ENCODE measurements around the gene KRTAP19-8.

The KRTAP19-8 gene

GRCh38 chr21:31030367-31031106, 7.7 kb downstream of the KRTAP19-8 start:
- DNase-seq (ENCODE audit: low spot score), result no peak
- Histone ChIP-seq H3K27me3 (ENCODE audit: insufficient read depth, poor library complexity, severe bottlenecking) (peaks cover 1% of the 10 kb centered on the region), H3K27ac (ENCODE audit: poor library complexity, severe bottlenecking) (no peak overlapping the region), H3K9me3 (ENCODE audit: severe bottlenecking) (no peaks in the 10 kb centered on the region), H3K4me1 (ENCODE audit: insufficient read depth, poor library complexity, severe bottlenecking) (no peaks in the 10 kb centered on the region), H3K4me3 (ENCODE audit: severe bottlenecking) (no peak overlapping the region), H3K36me3 (ENCODE audit: low read depth) (no peaks in the 10 kb centered on the region)
- ATAC-seq (ENCODE audit: low read depth), result no peak
- no peak for TF ChIP-seq CTCF (IDR thresholded peaks at IDR 0.05; ENCODE audit: poor library complexity, severe bottlenecking)

- H3K27ac ChIP-seq (ENCODE audit: poor library complexity, severe bottlenecking), result no peak overlapping the region
- no peak for DNase-seq (ENCODE audit: low spot score)
These were observed 14.6 kb downstream of the KRTAP19-8 start for GRCh38 chr21:31023680-31024079.

GRCh38 chr21:31022306-31022705, 16.0 kb downstream of the KRTAP19-8 start:
- no peak for DNase-seq (ENCODE audit: low spot score)

More at GRCh38 chr21:31023680-31024079, 14.6 kb downstream of the KRTAP19-8 start:
- Histone ChIP-seq H3K27me3 (ENCODE audit: insufficient read depth, poor library complexity, severe bottlenecking) (no peaks in the 10 kb centered on the region), H3K36me3 (ENCODE audit: low read depth) (no peaks in the 10 kb centered on the region), H3K9me3 (ENCODE audit: severe bottlenecking) (no peaks in the 10 kb centered on the region), H3K4me3 (ENCODE audit: severe bottlenecking) (no peak overlapping the region), H3K4me1 (ENCODE audit: insufficient read depth, poor library complexity, severe bottlenecking) (no peaks in the 10 kb centered on the region)
- ATAC-seq (ENCODE audit: low read depth), result no peak
- TF ChIP-seq CTCF (IDR thresholded peaks at IDR 0.05; ENCODE audit: poor library complexity, severe bottlenecking), result no peak

GRCh38 chr21:31018232-31018631, 20.0 kb downstream of the KRTAP19-8 start:
- Histone ChIP-seq H3K4me1 (ENCODE audit: insufficient read depth, poor library complexity, severe bottlenecking) (no peaks in the 10 kb centered on the region), H3K4me3 (ENCODE audit: severe bottlenecking) (no peak overlapping the region), H3K9me3 (ENCODE audit: severe bottlenecking) (no peaks in the 10 kb centered on the region), H3K27ac (ENCODE audit: poor library complexity, severe bottlenecking) (no peak overlapping the region), H3K36me3 (ENCODE audit: low read depth) (no peaks in the 10 kb centered on the region), H3K27me3 (ENCODE audit: insufficient read depth, poor library complexity, severe bottlenecking) (peaks cover 3% of the 10 kb centered on the region)
- DNase-seq (ENCODE audit: low spot score) (no peak), ATAC-seq (ENCODE audit: low read depth) (no peak)
- no peak for TF ChIP-seq CTCF (IDR thresholded peaks at IDR 0.05; ENCODE audit: poor library complexity, severe bottlenecking)

More at GRCh38 chr21:31022306-31022705, 16.0 kb downstream of the KRTAP19-8 start:
- no peak overlapping the region for H3K4me3 ChIP-seq (ENCODE audit: severe bottlenecking)
- H3K27ac ChIP-seq (ENCODE audit: poor library complexity, severe bottlenecking), result no peak overlapping the region
- no peaks in the 10 kb centered on the region for H3K9me3 ChIP-seq (ENCODE audit: severe bottlenecking)
- no peaks in the 10 kb centered on the region for H3K36me3 ChIP-seq (ENCODE audit: low read depth)
- H3K4me1 ChIP-seq (ENCODE audit: insufficient read depth, poor library complexity, severe bottlenecking), result no peaks in the 10 kb centered on the region
- no peak for TF ChIP-seq CTCF (IDR thresholded peaks at IDR 0.05; ENCODE audit: poor library complexity, severe bottlenecking)
- H3K27me3 ChIP-seq (ENCODE audit: insufficient read depth, poor library complexity, severe bottlenecking), result no peaks in the 10 kb centered on the region
- ATAC-seq (ENCODE audit: low read depth), result no peak

- H3K36me3 ChIP-seq (ENCODE audit: low read depth), result no peaks in the 10 kb centered on the region
- ATAC-seq (ENCODE audit: low read depth) (no peak), DNase-seq (ENCODE audit: low spot score) (no peak)
- H3K9me3 ChIP-seq (ENCODE audit: severe bottlenecking), result no peaks in the 10 kb centered on the region
- no peak overlapping the region for H3K4me3 ChIP-seq (ENCODE audit: severe bottlenecking)
- H3K27ac ChIP-seq (ENCODE audit: poor library complexity, severe bottlenecking), result no peak overlapping the region
- no peaks in the 10 kb centered on the region for H3K4me1 ChIP-seq (ENCODE audit: insufficient read depth, poor library complexity, severe bottlenecking)
- TF ChIP-seq CTCF (IDR thresholded peaks at IDR 0.05; ENCODE audit: poor library complexity, severe bottlenecking), result no peak
- H3K27me3 ChIP-seq (ENCODE audit: insufficient read depth, poor library complexity, severe bottlenecking), result peaks cover 3% of the 10 kb centered on the region
These were observed 23.4 kb downstream of the KRTAP19-8 start for GRCh38 chr21:31014891-31015290.

Measured in RWPE2 (cell line).